ENCODE results near the gene LTBR. TPM values are rescaled to one million over a fixed set of nuclear protein-coding genes. Genes with fewer than 3 reads are reported as not detected.

The LTBR gene
- total RNA-seq, 4 donors from 2014 or later, result 99.9 to 171 (median 142) TPM

DNA sequence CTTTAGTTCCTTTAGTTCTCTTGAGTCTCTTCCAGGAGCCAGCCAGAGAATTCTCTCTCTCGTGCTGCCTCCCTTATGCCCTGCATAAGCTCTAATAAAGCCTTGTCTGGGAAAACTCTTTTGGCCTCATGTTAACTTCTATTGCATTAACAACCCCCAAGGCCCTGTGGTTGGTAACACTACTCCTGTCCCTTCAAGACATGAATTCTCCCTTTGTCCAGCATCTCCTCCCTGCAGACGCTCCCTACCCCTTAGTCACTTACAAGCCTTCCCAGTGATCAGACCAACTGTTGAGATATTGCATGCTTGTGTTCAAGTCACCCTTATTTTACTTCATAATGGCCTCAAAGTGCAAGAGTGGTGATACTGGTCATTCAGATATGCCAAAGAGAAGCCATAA lies 12.1 kb downstream of the LTBR start:
- no peak for DNase-seq (ENCODE audit: low spot score)
- TF ChIP-seq, protein P1, sequence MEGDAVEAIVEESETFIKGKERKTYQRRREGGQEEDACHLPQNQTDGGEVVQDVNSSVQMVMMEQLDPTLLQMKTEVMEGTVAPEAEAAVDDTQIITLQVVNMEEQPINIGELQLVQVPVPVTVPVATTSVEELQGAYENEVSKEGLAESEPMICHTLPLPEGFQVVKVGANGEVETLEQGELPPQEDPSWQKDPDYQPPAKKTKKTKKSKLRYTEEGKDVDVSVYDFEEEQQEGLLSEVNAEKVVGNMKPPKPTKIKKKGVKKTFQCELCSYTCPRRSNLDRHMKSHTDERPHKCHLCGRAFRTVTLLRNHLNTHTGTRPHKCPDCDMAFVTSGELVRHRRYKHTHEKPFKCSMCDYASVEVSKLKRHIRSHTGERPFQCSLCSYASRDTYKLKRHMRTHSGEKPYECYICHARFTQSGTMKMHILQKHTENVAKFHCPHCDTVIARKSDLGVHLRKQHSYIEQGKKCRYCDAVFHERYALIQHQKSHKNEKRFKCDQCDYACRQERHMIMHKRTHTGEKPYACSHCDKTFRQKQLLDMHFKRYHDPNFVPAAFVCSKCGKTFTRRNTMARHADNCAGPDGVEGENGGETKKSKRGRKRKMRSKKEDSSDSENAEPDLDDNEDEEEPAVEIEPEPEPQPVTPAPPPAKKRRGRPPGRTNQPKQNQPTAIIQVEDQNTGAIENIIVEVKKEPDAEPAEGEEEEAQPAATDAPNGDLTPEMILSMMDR (IDR thresholded peaks at IDR 0.05), result no peak
- no peak for ATAC-seq (ENCODE audit: low FRiP score)

DNA sequence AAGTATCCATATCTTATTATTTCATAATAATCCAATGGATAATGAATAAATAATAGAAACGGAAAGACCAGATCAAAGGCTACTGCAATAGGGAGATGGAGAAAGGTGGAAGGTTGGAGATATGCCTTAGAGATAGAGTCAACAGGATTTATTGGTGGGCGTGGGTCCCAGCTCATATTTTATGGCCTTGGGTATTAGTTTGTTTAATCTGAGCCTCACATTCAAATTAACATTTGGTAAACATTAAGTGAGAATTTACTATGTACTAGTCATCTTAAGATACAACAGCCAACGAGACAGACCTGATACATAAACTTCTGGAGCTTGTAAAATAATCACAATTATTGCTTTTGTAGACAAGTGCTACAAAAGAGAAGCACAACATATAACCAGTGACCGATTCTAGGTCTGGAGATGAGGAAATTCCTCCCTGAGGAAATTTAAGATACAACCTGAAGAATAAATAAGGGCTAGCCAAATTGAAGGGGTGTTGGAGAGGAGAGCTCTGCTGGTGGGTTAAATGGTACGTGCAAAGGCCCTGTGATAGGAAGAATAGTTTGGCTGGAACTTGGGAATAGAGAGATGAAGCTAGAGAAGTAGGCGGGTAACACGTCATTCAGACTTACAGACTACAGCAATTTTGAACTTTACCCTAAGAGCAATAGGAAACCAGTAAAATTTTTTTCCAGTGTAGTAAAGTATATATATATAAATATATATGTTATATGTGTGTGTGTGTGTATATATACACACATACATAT lies 16.1 kb downstream of the LTBR start:
- ATAC-seq (ENCODE audit: low FRiP score), result no peak
- TF ChIP-seq, protein P1 (IDR thresholded peaks at IDR 0.05), result no peak

DNA sequence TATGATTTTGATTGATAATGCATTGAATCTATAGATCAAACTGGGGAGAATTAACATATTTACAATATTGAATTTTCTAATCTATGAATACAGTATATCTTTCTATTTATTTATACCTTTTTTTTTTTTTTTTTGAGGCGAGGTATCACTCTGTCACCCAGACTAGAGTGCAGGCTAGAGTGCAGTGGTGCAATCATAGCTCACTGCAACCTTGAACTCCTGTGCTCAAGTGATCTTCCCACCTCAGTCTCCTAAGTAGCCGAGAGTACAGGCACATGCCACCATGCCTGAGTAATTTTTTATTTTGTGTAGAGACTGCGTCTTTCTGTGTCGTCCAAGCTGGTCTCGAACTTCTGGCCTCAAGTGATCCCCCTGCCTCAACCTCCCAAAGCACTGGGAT lies 20.4 kb downstream of the LTBR start:
- ATAC-seq (ENCODE audit: low FRiP score) (no peak), DNase-seq (ENCODE audit: low spot score) (no peak)
- TF ChIP-seq, protein P1 (IDR thresholded peaks at IDR 0.05), result no peak

More for the DNA sequence above, 16.1 kb downstream of the LTBR start:
- no peak for DNase-seq (ENCODE audit: low spot score)

DNA sequence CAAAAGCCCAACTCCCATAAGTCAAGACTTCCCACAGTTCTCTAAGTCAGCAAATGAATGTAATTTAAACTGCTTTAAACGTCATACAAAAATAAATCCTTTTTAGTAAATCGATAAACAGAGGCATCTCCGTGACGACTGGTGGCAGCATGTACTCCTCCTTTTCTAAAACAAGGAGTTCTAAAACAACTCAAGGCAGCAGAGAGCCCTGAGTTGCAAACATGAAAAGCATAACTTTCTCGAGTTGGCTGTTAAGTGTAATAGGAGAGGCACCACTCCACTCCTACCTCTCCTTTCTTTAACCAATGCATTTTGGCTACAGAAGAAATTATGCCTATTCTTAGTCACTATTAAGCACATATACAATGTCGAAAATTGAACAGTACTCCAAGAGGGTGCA lies 22.0 kb downstream of the LTBR start:
- ATAC-seq (ENCODE audit: low FRiP score) (no peak), DNase-seq (ENCODE audit: low spot score) (no peak)
- TF ChIP-seq, protein P1 (IDR thresholded peaks at IDR 0.05), result no peak

DNA sequence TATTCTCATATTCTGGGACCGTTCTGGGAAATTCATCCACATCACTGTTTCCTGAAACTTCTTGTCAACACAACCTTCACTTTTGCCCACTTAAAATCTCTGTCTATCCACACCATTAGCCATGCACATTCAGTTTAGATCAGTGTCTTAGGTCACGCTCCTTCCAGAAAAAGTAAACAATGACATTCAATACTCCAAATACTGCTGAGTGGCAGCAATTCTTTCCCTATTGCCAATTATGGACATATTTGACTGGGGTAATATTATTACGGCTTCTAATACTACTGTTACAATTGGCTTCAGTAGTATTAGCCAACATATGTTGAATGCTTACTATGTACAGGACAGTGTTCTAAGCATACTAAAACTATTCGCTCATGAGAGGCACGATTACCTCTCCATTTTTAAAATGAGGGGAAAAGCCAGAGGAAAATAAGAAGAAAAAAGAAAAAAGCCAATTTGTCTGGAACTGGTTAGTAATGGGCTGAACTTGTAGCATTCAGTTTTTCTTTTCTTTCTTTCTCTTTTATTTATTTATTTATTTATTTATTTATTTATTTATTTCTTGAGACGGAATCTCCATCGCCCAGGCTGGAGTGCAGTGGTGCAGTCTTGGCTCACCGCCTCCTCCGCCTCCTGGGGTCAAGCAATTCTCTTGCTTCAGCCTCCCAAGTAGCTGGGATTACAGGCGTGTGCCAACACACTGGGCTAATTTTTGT lies 23.4 kb downstream of the LTBR start:
- TF ChIP-seq, protein P1 (IDR thresholded peaks at IDR 0.05), result no peak
- no peak for DNase-seq (ENCODE audit: low spot score)
- no peak for ATAC-seq (ENCODE audit: low FRiP score)

DNA sequence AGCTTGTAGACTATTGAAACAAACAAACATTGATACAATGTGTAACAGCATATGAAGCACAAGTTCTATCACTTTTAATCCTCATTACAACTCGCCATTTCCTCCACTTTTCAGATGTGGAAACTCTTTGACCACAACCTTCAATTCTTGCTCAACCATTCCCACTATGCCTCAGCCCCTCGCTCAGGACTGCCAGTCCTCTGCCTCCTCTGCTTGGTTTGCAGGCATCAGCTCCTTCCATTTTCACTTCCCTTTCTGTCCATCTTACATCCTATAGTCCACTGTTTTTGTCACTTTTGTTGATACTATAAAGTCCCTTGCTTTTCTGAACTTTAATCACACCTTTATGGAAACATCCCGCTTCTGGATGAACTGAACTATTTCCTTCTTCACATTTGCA lies 32.6 kb downstream of the LTBR start:
- no peak for ATAC-seq (ENCODE audit: low FRiP score)
- no peak for DNase-seq (ENCODE audit: low spot score)
- TF ChIP-seq, protein P1 (IDR thresholded peaks at IDR 0.05), result no peak

Data from omental fat pad (tissue), 4 donors.